OCI-LY3 (cell line): Measurements from ENCODE around the gene BAZ2A.

Experiments
- EZH2phosphoT487 ChIP-seq: fragments of 200-600 bp; shearing (Covaris generic); IDR thresholded peaks from 2 replicates; pipeline ENCODE4 v1.6.1; 2018; ENCODE audit warnings: antibody characterized with exemption, mixed run types, low read depth
- TF ChIP-seq, protein P1 (sequence below): fragments of 200-600, 300-600 bp; sonication (generic); IDR thresholded peaks from 2 replicates; pipeline ENCODE4 v1.5.1; 2014; ENCODE audit warnings: antibody characterized with exemption, low read length, low read depth

- TF ChIP-seq, protein P1, sequence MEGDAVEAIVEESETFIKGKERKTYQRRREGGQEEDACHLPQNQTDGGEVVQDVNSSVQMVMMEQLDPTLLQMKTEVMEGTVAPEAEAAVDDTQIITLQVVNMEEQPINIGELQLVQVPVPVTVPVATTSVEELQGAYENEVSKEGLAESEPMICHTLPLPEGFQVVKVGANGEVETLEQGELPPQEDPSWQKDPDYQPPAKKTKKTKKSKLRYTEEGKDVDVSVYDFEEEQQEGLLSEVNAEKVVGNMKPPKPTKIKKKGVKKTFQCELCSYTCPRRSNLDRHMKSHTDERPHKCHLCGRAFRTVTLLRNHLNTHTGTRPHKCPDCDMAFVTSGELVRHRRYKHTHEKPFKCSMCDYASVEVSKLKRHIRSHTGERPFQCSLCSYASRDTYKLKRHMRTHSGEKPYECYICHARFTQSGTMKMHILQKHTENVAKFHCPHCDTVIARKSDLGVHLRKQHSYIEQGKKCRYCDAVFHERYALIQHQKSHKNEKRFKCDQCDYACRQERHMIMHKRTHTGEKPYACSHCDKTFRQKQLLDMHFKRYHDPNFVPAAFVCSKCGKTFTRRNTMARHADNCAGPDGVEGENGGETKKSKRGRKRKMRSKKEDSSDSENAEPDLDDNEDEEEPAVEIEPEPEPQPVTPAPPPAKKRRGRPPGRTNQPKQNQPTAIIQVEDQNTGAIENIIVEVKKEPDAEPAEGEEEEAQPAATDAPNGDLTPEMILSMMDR = no peak
- no peak for TF ChIP-seq EZH2phosphoT487
Measured at GRCh38 chr12:56600753-56601152, 29.4 kb downstream of the BAZ2A start.
